HG02981 (cell line): Measurements from ENCODE around the gene AP4M1.

Experiments used
- ATAC-seq: cut with Tn5 transposase; IDR thresholded peaks from one replicate; pipeline ENCODE4 v1.9.1; 2021; ENCODE audit warnings: mild to moderate bottlenecking, moderate library complexity; ENCODE audit not compliant: unreplicated experiment

AP4M1 gene

GRCh38 chr7:100101016-100101862, at the start of gene AP4M1, which contains the start of gene MCM7:
AP4M1 (plus strand) TSS chr7:100101643; CDS start chr7:100101715, 72 bp downstream.
MCM7 (minus strand) TSS chr7:100101397; CDS start chr7:100101294, 103 bp downstream.
- peak; percentile 75 for ATAC-seq

DNA sequence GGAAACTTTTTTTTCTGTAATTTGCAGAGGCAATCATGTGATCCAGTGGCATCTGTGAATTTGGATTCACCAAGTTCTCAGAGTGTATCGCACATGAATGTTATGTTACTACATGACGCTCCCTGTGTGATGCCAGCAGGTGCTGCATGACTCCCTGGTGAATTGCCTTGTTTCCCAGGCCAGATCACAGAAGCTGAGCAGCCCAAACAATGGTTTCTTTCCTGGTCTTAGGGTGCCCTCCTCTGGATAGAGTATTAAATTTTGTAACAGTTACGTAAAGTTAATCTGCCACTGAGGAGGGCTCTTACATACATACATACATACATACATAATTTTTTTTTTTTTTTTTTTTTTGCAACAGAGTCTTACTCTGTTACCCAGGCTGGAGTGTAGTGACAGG, 48.2 kb upstream of the AP4M1 start:
- no peak for ATAC-seq

DNA sequence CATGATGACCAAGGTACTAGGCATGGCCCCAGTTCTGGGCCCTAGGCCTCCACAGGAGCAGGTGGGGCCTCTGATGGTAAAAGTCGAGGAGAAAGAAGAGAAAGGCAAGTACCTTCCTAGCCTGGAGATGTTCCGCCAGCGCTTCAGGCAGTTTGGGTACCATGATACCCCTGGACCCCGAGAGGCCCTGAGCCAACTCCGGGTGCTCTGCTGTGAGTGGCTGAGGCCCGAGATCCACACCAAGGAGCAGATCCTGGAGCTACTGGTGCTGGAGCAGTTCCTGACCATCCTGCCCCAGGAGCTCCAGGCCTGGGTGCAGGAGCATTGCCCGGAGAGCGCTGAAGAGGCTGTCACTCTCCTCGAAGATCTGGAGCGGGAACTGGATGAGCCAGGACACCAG, 44.4 kb upstream of the AP4M1 start:
- no peak for ATAC-seq

DNA sequence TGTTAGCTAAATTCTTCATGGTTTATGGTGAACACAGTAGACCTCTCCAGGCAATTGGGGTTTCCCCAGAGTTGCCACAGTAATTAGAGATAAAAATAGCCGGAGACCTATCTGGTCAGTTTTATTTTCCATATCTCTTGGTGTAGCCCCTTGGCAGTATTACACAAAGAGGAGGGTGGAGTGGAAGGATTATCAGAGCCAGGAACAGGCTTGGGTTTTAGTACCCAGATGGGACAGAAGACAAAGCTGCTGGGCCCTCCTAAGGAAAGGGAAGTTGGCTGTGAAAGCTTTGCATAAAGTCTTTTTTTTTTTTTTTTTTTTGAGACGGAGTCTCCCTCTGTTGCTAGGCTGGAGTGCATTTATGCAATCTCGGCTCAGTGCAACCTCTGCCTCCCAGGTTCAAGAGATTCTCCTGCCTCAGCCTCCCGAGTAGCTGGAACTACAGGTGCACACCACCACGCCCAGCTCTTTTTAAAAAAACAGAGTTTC, 42.1 kb upstream of the AP4M1 start:
- no peak for ATAC-seq

DNA sequence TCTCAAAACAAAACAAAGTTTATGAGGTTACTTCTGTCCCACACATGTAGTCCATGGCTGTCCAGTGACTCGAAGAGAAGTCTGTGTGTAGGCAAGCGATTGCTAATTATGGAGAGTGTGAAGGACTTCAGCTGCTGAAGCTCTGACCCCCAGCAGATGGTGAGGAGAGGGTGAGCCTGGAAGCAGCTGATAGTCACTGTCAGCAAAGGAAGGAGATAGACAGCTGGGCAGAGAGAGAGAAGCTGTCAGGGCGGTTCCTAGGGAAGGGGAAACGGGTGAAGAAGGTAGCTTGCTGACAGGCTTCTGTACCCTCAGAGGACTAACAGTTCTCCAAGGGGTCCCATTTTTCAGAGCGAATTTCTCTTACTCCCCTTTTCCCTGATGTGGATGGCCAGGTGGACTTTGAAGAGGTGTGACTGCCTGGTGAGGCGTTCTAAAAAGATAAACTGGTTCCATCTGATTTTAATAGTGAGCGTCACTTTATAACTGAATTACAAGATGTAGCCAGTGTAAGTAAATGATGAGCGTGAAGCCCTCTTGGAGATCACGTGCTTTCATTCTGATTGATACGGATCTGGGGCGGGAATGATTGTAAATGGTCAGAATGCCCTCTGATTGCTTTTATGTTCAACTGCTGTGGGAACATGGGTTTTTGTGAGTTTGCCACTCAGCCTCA, 39.8 kb upstream of the AP4M1 start:
- ATAC-seq: no peak

DNA sequence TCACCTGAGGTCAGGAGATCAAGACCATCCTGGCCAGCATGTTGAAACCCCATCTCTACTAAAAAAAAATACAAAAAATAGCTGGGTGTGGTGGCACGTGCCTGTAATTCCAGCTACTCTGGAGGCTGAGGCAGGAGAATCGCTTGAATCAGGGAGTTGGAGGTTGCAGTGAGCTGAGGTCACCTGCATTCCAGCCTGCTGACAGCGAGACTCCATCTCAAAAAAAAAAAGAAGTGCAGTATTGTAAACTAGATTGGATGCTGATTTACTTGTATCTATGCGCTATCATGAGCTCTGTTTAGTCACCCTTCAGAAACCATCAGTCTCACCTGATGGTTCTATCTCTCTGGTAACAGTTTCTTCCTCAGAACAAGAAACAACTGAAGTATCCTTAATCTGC, 38.1 kb upstream of the AP4M1 start:
- ATAC-seq: no peak

GRCh38 chr7:100064162-100064561, 37.3 kb upstream of the AP4M1 start:
- ATAC-seq: no peak

DNA sequence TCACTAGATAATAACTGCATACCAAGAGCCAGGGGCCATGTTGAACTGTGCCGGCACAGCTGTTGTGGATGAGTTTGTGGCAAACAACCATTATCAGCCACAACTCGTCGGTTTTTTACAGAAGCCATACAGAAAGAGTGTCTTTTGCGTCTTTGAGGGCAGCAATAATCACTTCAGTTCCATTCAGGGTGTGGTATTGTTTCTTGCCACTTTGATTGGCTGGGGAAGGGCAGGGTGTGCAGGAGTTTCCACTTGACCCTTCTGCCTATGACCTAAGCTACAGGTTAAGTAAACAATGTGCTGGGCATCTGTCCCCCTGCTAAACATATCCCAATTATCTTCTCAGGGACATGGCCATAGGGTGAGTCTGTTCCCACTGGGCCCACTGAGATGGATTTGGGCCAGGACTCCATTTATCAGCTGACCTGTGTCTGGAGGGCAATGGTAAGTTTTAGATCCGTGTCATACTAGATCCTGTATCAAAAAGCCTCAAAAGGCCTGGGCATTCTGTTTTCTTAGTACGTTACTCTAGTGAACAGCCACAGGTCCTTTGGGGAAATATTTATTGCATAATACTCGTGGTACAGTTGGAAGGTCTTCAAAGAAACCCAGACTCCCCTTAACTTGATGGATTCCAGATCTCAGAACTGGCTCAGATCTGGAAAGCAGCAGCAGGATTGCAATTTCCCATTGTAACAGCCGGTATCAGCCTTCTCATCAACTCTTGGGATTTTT, 35.8 kb upstream of the AP4M1 start:
- ATAC-seq: no peak

GRCh38 chr7:100066953-100067352, 34.5 kb upstream of the AP4M1 start:
- no peak for ATAC-seq

DNA sequence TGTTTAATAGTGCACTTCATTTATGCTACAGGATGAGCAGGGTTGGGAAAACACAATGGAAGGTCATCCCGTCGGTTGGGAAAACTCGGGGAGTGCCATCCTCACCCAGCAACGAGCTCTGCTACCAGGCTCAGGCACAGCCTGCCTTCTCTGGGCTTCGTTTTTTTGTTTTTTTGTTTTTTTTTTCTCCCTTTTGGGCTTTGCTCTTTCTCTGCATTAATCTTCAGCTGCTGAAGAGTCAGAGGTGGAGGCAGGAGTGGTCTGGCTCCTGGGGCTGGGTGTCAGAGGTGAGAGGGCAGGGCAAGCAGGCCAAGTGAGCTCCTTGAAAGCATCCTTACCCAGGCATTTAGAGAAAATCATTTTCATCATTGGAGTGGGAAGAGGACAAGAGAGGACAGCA, 31.5 kb upstream of the AP4M1 start:
- no peak for ATAC-seq

- ATAC-seq: no peak
Measured at GRCh38 chr7:100071018-100071723, 30.3 kb upstream of the AP4M1 start.

DNA sequence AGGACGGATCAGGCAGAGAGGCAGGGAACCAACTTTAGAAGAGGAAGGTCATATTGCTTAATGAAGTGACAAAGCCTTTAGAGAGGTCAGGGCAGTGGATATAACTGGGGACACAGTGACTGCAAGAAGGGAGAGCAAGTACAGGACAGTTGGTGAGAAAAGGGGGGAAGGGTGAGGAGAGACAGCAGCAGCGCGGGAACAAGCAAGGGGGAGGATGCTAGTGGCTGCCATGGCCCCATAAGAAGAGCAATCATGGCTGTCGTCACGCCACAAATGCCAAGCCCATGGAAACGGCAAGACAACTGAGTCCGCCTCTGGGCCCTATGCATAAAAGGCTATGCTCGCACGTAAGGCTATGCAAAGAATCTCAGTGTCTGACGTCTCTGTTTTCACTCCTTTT, 29.0 kb upstream of the AP4M1 start:
- ATAC-seq: no peak

- no peak for ATAC-seq
Measured at GRCh38 chr7:100074841-100075240, 26.6 kb upstream of the AP4M1 start.

DNA sequence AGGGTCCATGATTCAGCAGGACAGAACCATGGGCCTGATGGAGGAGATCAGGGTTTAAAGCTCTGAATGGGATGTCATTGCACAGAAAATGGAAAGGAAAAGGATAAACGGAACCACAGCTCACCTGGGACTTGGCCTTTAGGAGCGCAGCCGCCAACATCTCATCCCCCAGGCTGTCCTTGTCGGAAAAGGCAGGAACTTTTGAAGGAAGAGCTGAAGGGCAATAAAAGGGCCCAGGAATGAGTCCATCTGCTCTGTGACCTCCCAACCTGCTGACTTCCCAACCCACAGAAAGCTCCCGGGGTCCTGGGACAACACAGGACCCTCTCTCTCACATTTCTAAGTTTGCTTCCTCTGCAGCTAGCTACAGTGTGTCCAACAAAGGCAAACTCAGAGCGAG, 26.0 kb upstream of the AP4M1 start:
- no peak for ATAC-seq

DNA sequence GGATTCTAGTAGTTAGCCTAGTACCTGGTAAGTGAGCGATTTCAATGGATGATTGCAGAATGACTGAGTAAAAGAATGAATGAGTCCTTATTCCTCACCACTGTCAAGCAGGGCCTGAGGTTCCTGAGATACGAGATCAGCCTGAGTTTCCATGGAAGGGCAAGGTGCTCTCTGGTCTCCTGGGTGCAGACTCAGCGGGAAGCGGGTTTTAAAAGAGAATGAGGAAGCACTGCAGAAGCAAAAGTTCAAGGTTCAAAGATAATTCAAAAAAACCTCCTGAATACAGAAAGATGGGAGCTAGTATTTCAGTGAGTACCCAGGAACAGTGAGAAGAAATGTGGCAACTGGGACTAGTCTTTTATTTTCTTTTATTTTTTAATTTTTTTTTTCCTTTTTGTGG, 24.2 kb upstream of the AP4M1 start:
- no peak for ATAC-seq

DNA sequence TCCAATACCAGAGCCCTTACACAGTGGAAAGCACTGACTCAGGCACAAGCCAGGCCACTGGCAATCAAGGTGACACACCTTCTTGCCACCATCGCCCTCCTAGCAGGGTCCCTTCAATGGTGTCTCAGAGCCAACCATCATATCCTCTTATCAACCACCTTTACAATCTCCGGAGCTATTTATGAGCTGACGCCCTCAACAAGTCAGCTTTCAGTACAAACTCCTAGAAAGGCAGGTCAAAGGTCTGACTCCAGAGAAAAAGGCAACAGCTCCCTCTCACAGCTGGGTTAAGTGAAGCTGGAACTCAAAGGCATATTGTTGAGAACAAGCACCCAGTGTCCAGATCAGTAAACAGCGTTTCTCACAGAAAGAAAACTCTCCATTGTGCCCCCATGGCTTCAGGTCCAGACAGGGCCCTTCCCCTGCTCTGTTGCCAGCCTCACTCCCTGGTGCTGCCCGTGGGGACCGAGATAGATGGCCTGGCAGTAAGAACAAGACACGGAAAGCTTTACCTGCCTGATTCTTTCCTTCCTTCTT, 22.4 kb upstream of the AP4M1 start:
- ATAC-seq: no peak

GRCh38 chr7:100080907-100081534, 20.4 kb upstream of the AP4M1 start:
- no peak for ATAC-seq

- ATAC-seq: peak; percentile 82
Measured at GRCh38 chr7:100081535-100082102, 19.8 kb upstream of the AP4M1 start, which contains the start of gene ZNF3. ZNF3 (minus strand) TSS chr7:100081723; CDS start chr7:100077357, 4,366 bp downstream.

GRCh38 chr7:100082978-100083377, 18.5 kb upstream of the AP4M1 start:
- ATAC-seq: no peak

GRCh38 chr7:100085515-100085914, 15.9 kb upstream of the AP4M1 start:
- no peak for ATAC-seq
